Ureter (tissue), 1 donor: ENCODE measurements around the gene MYLIP. TPM values are rescaled to one million over a fixed set of nuclear protein-coding genes. Genes with fewer than 3 reads are reported as not detected.

Experiments used
- DNase-seq: peaks from one replicate; pipeline ENCODE4 v3.0.0-alpha.2; 2020; ENCODE audit warnings: low spot score
- total RNA-seq: library from RNA; stranded (reverse); gene quantifications from one replicate; pipeline ENCODE4 v1.2.4, GENCODE V29; 2023
- donor health status: DM: yes; HTN: yes; CAD: no.

MYLIP gene
- total RNA-seq: 53.1 TPM

- peak; percentile 99 for DNase-seq
Measured at GRCh38 chr6:16128759-16129622, at the start of gene MYLIP. Gene MYLIP, plus strand, starts transcription at chr6:16129086. Its CDS starts 237 bp downstream, at chr6:16129323.

GRCh38 chr6:16079354-16079753 lies 49.5 kb upstream of the MYLIP start:
- no peak for DNase-seq

DNA sequence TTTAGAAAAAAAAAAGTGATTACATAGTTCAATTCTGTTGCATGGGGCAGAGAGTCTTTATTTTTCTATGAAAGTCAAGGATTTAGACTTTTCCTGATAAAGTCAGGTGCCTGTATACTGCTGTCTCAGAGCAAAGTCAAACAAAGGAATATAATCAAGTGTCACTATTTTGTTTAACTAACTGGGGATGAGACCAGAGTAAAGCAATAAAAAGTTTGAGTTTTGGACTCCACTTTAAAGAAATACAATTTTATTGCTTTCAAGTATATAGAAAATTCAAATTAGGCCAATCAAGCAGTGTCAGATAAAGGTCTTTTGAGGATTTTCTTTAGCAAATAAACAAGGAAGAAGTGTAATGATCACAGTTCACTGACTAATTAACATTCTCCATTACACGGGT lies 48.7 kb upstream of the MYLIP start:
- no peak for DNase-seq

DNA sequence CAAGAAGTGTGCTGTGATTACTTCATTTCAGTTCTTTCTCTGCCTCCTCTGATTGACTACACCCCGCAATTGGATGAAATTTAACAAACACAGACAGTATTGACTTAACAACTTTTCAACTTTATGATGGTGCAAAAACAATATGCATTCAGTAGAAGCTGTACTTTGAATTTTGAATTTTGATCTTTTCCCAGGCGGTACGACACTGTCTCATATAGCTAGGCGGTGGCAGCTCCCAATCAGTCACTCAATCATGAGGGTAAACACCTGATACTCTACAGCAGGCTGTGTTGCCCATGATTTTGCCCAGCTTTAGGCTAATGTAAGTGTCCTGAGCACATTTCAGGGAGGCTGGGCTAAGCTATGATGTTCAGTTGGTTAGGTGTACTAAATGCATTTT lies 47.6 kb upstream of the MYLIP start:
- no peak for DNase-seq

DNA sequence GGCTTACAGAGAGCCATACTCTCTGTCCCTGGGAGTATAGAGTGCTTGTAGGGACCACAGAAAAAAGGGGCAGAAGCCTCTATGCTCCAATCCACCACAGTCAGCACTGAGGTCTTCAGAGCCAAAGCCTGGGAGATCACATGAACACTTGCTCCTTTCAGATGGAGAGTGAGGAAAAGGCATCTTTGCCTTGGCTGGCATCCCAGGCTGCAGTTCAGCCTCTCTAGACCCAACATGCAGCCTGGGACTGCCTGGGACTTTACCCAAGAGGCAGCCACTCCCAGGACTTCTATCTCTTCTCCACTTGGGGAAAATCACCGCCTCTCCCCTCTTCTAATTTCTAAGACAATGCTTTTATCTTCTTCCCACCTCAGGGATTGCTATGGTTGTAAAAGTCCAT lies 46.5 kb upstream of the MYLIP start:
- no peak for DNase-seq

DNA sequence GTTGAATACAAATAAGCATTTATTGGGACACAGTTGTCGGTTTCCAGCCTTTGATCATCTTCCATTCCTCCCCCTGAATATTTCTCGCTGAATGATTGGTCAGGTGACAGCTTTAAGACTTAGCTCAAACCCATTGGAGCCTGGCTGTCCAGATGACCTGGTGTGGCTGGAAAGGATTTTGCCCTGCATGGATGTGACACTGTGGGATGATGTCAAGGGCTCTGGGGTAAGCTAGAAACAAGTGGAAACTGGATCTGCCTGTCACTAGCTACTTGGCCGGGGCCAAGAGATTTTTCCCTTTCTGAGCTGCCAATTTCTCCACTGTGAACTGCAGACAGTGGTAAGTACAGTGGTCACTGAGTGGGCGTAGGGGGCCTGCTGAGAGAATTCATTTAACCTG lies 41.9 kb upstream of the MYLIP start:
- DNase-seq: no peak

DNA sequence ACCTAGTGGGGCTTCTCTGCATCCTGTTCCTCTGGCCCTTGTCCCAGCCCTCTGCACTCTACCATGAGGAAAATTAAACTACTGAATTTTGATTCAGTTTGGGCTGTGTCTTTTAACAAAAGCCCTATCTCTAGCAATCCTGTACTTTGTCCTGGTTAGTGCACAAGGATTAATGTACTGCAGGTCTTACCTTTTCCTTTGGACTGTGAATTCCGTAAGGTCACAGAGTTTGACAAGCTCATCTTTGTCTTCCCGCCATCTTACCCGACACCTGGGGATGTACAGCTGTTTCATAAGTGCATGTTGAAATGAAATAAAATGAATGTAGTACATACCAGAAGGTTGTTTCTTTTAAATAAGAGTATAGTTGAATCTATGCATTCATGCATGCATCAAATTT lies 41.5 kb upstream of the MYLIP start:
- no peak for DNase-seq

- DNase-seq: no peak
Measured at GRCh38 chr6:16088409-16088808, 40.5 kb upstream of the MYLIP start.

DNA sequence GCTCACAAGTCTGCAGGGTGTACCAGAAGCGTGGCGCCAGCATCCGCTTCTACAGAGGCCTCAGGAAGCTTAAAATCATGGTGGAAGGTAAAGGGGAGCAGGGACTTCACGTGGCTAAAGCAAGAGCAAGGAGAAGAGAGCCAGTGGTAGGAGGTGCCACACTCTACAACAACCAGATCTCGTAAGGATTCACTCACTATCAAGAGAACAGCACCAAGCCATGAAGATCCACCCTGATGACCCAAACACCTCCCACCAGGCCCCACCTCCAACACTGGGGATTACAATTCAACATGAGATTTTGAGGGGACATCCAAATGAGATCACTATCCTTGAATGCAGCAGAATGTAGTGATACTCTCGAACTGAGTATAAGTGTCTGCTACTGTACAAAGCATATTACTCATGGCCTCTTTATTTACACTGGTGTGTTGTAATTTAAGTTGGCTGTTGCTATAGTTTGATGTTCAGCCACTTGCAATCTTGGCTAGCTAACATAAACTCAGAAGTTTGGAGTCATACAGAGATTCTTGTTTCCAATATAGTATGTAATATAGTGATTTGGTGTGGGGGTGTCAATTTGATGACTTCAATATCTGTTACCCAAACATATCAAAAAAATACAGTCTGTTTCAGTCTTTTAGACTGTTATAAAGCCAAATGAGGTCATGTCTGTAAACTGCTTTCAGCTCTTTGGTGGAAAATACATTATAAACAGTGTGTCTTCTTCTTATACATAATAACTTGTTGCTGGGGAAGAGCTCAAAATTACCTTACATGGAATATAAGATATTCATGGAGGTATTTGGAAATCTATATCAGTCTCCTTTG lies 39.4 kb upstream of the MYLIP start:
- no peak for DNase-seq

- DNase-seq: no peak
Measured at GRCh38 chr6:16090452-16090851, 38.4 kb upstream of the MYLIP start.

- DNase-seq: no peak
Measured at GRCh38 chr6:16090920-16091319, 38.0 kb upstream of the MYLIP start.

- no peak for DNase-seq
Measured at GRCh38 chr6:16092140-16092539, 36.7 kb upstream of the MYLIP start.

GRCh38 chr6:16092990-16093389 lies 35.9 kb upstream of the MYLIP start:
- no peak for DNase-seq

DNA sequence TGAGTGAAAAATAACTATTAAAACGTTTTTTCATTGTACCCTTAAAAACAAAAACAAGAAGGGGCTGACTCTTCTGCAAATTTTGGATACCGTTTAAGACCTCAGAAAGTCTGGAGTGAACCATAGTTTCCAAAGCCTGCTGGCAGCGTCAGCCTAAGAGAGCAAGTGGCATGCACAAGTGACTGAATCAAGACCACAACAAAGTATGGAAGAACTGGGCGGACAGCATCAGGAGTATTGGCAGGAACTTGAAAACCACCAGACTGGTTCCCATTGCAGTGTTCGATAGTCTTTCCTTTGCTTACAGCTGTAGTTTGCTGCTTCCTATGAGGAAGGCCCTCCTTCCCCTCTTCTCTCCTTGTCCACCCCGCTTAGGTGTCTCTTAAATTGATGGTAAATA lies 33.7 kb upstream of the MYLIP start:
- DNase-seq: no peak

DNA sequence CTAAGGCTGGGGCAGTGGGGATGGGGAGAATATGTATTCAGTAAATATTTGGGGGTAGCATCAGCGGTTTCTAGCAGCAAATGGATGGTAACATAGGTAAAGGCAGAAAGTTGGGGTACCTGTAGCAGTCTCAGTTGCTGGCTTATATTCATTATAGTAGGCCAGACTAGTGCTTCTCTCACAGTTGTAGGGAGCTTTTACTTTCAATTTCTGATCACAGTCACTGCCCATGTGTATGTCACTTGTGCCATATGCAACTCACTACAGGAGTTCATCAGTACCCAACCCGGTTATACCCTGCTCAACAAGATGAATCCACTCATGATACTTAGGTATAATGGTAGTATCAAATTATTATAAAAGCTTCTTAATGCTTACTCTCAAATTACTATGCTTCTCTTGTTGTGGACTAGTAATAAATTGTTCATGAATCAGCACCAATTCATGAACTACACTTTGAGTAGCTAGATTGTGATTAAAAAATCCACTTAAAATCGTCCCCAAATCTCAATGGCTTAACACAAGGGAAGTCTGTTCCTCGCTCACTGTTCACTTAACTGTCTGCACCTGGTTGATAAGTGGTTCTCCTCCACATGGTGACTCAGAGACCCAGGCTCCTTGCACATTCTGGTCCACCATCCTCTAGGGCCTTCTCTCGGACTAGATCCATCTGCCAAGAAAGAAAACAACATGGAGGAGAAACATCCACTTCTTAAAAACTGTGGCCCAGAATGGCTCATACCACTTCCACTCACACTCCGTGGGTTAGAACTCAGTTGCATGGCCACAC lies 31.3 kb upstream of the MYLIP start:
- DNase-seq: no peak

DNA sequence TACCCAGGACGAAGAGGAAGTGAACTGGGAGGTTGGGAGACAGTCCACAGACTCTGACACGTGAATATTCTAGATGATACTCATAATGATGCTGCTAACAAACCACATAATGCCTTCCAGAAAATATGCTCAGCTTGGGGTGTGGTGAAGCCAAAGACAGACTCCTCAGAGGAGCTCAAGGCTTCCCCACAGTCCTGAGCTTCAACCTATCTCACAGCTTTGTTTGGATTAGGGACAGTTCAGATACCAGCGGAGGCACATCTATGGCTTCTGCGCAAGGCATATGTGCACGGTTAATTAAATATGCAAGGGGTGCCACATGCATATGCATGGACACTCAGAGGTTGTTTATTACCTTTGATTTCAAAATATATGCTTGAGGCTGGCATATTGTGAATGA lies 30.7 kb upstream of the MYLIP start:
- no peak for DNase-seq

- DNase-seq: no peak
Measured at GRCh38 chr6:16102208-16102607, 26.7 kb upstream of the MYLIP start.

DNA sequence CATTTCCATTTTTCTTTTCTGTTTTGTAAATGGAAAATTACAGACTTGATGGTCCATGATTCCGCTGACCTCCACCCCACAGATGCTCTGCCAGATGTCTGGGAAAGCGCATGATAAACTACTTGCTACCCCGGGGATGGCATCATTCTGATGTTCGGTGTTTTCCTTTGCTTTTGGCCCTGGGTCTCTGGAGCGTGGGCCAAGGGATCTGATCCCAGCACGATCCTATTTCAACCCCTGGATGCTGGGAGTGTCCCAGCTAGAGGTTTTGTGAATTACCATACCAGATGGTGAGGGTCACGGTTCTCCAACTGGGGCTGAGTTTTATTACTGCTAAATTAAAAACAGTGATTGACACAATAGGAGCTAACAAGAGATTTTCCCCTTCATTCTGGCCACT lies 25.2 kb upstream of the MYLIP start:
- DNase-seq: no peak

DNA sequence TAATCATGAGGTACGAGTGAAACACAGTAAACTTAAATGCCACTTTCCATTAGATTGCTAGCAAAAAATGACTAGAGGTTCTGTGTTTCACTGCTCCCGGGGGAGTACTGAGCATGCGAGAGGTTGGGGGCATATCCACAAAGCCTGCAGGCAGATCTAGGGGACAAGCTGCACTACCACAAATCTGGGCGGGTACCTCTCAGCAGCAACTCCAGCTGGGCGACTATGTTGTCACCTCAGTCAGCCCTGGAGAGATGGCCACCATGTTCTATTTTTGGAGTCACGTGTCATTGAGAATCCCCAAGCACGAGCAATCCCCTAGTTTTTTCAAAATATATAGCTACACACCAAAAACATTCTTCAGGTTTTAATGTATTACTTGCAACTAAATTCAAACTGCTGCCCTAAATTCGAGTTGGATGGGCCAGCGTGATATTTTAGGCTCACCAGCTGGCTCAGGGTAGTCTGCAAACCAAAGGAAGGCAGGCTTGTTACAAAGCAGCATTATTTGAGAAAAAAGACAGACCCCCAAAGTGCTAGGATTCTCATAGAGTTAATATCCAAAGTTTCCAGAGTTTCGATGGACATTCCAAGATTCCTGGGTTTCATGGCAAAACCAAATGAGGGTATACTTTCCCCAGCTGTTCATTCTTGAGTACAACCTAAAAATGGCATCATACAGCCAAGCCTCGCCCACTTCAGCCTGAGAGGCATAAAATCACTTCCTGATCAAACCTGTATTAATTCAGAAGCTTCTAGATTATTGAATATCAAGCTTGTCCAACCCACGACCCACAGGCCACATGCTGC lies 24.1 kb upstream of the MYLIP start:
- DNase-seq: no peak

GRCh38 chr6:16105854-16106253 lies 23.0 kb upstream of the MYLIP start:
- DNase-seq: no peak
